Ectodermal cell (in vitro differentiated cells): Measurements from ENCODE around the gene TPH1.
"Not testable (repeated sequence)": the region's sequence is repeated elsewhere in the genome, so short reads cannot be mapped to it uniquely, and the experiment has no call there.

Source experiments
- H3K27ac ChIP-seq: 2 replicates; pipeline ENCODE4 v1.7.0; 2013; ENCODE audit warnings: mild to moderate bottlenecking, low read depth, low read length; ENCODE audit not compliant: insufficient read depth, poor library complexity, severe bottlenecking
- H3K27me3 ChIP-seq: 2 replicates; pipeline ENCODE4 v1.7.0; 2013; ENCODE audit warnings: mild to moderate bottlenecking, low read length; ENCODE audit not compliant: insufficient read depth, control insufficient read depth, poor library complexity, severe bottlenecking
- H3K36me3 ChIP-seq: one replicate; pipeline ENCODE4 v1.7.0; 2013; ENCODE audit warnings: low read length; ENCODE audit not compliant: control insufficient read depth, insufficient read depth
- H3K4me1 ChIP-seq: one replicate; pipeline ENCODE4 v1.7.0; 2013; ENCODE audit warnings: low read length; ENCODE audit not compliant: control insufficient read depth, insufficient read depth
- H3K4me3 ChIP-seq: 2 replicates; pipeline ENCODE4 v1.7.0; 2013; ENCODE audit warnings: low read depth, low read length, control low read depth; ENCODE audit not compliant: insufficient read depth
- H3K9me3 ChIP-seq: 2 replicates; pipeline ENCODE4 v1.7.0; 2013; ENCODE audit warnings: mild to moderate bottlenecking, low read length, moderate library complexity; ENCODE audit not compliant: control insufficient read depth
- WGBS, 2 experiments: methylation state at CpG; one replicate each; pipeline ENCODE4 v1.1.7; 2013; ENCODE audit warnings: missing lambda C conversion rate in 2 of 2; 5-methylcytosine and 5-hydroxymethylcytosine counted together

Gene TPH1

DNA sequence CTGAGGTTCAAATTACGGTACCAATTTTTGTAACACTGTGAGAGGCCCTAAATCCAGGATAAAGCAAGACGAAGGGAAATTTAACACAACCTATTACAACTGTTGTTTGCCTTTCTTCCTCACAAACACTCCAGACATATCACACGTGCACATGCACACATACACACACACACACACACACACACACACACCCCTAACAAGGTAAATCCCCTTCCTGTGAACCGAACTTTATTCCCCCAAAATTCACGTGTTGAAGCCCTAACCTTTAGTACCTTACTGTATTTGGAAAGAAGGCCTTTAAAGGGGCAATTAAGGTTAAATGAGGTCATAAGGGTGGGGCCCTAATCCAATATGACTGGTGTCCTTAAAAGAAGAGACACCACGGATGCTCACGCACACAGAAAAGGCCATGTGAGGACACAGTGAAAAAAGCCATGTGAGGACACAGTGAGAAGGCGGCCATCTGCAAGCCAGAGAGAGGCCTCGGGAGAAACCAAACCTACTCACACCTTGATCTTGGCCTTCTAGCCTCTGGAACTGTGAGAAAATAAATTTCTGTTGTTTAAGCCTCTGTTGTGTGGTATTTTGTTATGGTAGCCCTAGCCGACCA, 35.0 kb downstream of the TPH1 start:
- WGBS, 2 experiments = 91% methylated on average over 9 to 10 of the region's 10 CpGs
- H3K9me3 ChIP-seq = no peaks in the 10 kb centered on the region
- no peak overlapping the region for H3K27ac ChIP-seq
- H3K4me3 ChIP-seq = no peak overlapping the region
- H3K36me3 ChIP-seq = no peaks in the 10 kb centered on the region
- H3K4me1 ChIP-seq = peaks cover 8% of the 10 kb centered on the region
- H3K27me3 ChIP-seq = peaks cover 25% of the 10 kb centered on the region

DNA sequence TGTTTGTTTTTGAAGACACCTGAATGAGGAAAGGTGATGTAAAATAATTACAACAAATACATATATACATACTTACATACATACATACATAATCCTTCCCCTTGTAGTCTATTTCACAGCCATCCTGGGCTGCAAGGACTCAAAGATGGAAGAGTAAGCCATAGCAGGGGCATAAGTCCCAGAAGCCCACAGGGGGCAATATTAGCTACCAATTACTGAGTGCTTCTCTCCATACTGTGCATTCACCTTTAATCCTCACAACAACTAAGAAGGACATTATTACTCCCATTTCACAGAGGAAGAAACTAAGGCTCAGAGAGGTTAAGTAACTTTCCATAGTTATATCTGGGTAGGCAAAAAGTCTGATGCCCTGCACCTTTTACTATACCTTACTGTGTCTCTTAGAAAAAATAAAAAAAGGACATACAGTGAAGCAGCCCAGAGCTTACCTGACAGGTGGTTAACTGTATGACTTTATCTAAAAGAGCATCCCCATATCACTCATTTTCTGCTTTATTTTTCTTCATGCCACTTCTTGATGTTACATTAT, 35.9 kb downstream of the TPH1 start:
- Histone ChIP-seq H3K9me3 (no peaks in the 10 kb centered on the region), H3K4me3 (no peak overlapping the region), H3K27me3 (peaks cover 19% of the 10 kb centered on the region), H3K27ac (no peak overlapping the region), H3K4me1 (peaks cover 8% of the 10 kb centered on the region), H3K36me3 (no peaks in the 10 kb centered on the region)

DNA sequence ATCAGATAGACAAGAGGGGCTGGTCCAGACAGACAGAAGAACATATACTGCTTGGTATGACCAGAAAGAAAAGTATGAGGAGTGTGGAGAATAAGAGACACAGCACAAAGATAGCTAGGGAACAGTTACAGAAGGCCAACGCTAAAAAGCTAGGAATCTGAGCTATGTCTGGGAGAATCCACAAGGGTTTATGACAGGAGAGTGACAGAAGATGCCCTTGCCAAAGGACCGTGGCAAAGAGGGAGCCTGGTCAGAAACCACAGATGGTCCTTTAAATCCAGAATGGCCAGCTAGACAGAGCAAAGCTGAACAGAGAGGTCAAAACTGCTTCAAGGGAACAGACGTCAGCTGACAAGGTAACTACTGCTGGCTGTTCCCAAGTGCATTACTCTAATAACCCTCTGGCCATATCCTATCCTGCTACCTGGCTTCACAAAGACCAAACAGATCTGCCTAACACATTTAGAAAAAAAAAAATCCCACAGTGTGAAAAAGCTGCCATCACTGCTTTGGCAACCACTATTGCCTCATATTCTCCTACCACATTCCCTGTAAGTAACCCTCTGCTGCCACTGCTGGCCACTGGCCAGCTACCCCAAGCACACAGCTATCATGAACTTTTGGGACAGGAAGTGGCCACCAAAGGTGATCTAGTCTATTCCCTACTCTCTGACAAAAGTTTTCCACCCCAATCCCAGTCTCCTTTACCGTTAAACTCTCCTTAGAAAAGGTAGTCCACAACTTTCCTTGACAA, 40.5 kb downstream of the TPH1 start:
- Histone ChIP-seq H3K4me1 (no peaks in the 10 kb centered on the region), H3K9me3 (no peaks in the 10 kb centered on the region), H3K27me3 (no peaks in the 10 kb centered on the region), H3K4me3 (no peak overlapping the region), H3K36me3 (no peaks in the 10 kb centered on the region), H3K27ac (no peak overlapping the region)
- WGBS, 2 experiments = 88 to 95% methylated on average over 3 to 4 of the region's 4 CpGs

DNA sequence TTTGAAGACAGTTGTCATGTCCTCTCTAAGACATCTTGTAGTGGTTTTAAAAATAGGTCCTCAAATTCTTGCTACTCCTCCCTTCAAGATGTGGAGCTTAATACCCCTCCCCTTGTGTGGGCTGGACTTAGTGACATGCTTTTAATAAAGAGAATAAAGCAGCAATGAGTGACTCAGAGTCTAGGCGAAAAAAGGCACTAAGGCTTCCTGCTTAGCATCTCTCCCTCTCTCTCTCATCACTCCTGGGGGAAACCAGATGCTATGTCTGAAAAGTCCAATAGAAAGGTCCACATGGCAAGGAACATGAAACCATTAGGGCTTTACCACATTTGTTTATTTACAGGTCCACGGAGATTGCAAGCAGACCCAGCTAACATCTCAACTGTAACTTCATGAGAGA, 44.9 kb downstream of the TPH1 start:
- Histone ChIP-seq H3K4me3 (no peak overlapping the region), H3K9me3 (no peaks in the 10 kb centered on the region), H3K27ac (no peak overlapping the region), H3K27me3 (no peaks in the 10 kb centered on the region), H3K36me3 (no peaks in the 10 kb centered on the region), H3K4me1 (no peaks in the 10 kb centered on the region)
- 68 to 81% methylated on average over 2 of the region's 2 CpGs for WGBS, 2 experiments

DNA sequence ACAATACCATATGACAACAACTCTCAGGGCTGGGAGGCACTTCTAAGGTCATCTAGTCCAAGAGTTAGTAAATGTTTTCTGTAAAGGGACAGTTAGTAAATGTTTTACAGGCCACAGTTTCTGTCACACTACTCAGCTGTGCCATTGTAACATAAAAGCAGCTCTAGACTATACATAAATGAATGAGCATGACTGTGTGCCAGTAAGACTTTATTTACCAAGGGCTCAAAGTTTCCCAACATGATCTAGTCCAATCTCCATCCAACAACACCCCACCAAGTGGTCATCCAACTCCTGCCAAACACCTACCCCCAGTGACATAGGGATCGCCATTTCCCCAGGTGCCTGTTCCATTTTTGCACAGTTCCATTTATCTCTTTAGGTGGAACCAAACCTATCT, 45.3 kb downstream of the TPH1 start:
- Histone ChIP-seq H3K4me3 (no peak overlapping the region), H3K9me3 (no peaks in the 10 kb centered on the region), H3K27me3 (no peaks in the 10 kb centered on the region), H3K36me3 (no peaks in the 10 kb centered on the region), H3K4me1 (no peaks in the 10 kb centered on the region), H3K27ac (no peak overlapping the region)
- 91% methylated on average over 1 of the region's 1 CpG for WGBS, 2 experiments

DNA sequence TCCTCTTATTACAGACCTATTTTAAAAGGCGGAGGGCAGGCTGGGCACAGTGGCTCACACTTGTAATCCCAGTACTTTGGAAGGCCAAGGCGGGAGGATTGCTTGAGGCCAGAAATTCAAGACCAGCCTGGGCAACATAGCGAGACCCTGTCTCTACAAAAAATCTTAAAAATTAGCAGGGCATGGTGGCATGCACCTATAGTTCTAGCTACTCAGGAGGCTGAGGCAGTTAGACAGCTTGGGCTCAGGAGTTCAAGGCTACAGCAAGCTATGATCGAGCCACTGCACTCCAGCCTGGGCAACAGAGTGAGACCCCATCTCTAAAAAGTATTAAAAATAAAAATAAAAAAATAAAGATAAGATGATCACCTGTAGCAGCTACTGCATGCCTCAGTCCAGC, 45.9 kb downstream of the TPH1 start:
- H3K4me1 ChIP-seq, H3K27ac ChIP-seq, H3K27me3 ChIP-seq, H3K36me3 ChIP-seq, H3K4me3 ChIP-seq, H3K9me3 ChIP-seq: not testable (repeated sequence)
- 89 to 94% methylated on average over 3 to 4 of the region's 4 CpGs for WGBS, 2 experiments
